Suprapubic skin (tissue), 4 donors: ENCODE data around the gene CALN1. TPM values are rescaled to one million over a fixed set of nuclear protein-coding genes. Genes with fewer than 3 reads are reported as not detected.
"Not testable (repeated sequence)": the region's sequence is repeated elsewhere in the genome, so short reads cannot be mapped to it uniquely, and the experiment has no call there.

Source experiments
- DNase-seq, 2 donors: peaks; one replicate each; pipeline ENCODE4 v3.0.0-alpha.2; 2019; ENCODE audit warnings: low spot score in 2 of 2
- H3K27ac ChIP-seq: fragments of 200-600 bp; sonication (generic); one replicate; pipeline ENCODE4 v1.5.1; 2019
- H3K27me3 ChIP-seq: fragments of 200-600 bp; sonication (generic); one replicate; pipeline ENCODE4 v1.5.1; 2019
- H3K36me3 ChIP-seq: fragments of 200-600 bp; sonication (generic); one replicate; pipeline ENCODE4 v1.5.1; 2019
- H3K4me1 ChIP-seq: fragments of 200-600 bp; sonication (generic); one replicate; pipeline ENCODE4 v1.5.1; 2019
- H3K4me3 ChIP-seq: fragments of 200-600 bp; sonication (generic); one replicate; pipeline ENCODE4 v1.5.1; 2019; ENCODE audit warnings: mild to moderate bottlenecking
- H3K9me3 ChIP-seq: fragments of 200-600 bp; sonication (generic); one replicate; pipeline ENCODE4 v1.5.1; 2019
- EP300 ChIP-seq: sonication (generic); formaldehyde crosslinking; IDR thresholded peaks from one replicate; pipeline ENCODE4 v1.6.1; 2017; ENCODE audit warnings: antibody characterized with exemption
- POLR2A ChIP-seq, 2 donors: fragments of 450-650 bp; IDR thresholded peaks; one replicate each; pipeline ENCODE4 v1.6.1; 2017; ENCODE audit warnings: antibody characterized with exemption in 2 of 2, mild to moderate bottlenecking in 2 of 2, moderate library complexity in 2 of 2
- POLR2AphosphoS5 ChIP-seq, 3 donors: sonication (generic); formaldehyde crosslinking; IDR thresholded peaks; one replicate each; pipeline ENCODE4 v1.6.1; 2017; ENCODE audit warnings: antibody characterized with exemption in 3 of 3
- WGBS: methylation state at CpG from one replicate; pipeline ENCODE4 v1.1.5; 2018; 5-methylcytosine and 5-hydroxymethylcytosine counted together
- total RNA-seq, 4 donors: library from RNA; depleted of rRNA; stranded (reverse); fragments of >200 nt; gene quantifications; one replicate each; pipeline ENCODE4 v1.1.0, GENCODE V29; 2016
- TF ChIP-seq, protein P1 (sequence below), 2 donors: fragments of 200-600 bp in 1 of 2; fragments of 450-650 bp in 1 of 2; sonication (generic) in 1 of 2; IDR thresholded peaks; one replicate each; pipeline ENCODE4 v1.5.1; 2016 to 2019; ENCODE audit warnings: antibody characterized with exemption in 2 of 2, mild to moderate bottlenecking in 1 of 2, moderate library complexity in 1 of 2

CALN1 gene
- total RNA-seq, 4 donors from 2014 or later = 0.91 to 10.0 (median 3.9) TPM

DNA sequence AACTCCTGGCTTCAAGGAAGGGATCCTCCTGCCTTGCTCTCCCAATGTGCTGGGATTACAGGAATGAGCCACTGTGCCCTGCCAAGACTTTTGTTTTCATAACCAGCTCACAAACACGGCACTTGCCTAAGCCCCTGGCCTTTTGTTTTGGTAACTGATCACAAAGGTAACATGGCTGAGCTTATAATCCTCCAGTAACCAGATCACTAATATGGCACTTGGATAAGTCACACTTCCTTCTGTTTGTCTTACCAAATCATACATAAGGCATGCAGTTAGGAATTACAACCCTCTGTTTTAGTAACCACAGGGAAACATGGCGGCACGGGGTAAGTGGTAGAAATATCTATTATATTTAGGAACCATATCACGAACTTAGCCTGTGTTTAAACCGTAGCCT is 577.1 kb downstream of the CALN1 start:
- H3K4me1 ChIP-seq = no peaks in the 10 kb centered on the region
- TF ChIP-seq, protein P1, sequence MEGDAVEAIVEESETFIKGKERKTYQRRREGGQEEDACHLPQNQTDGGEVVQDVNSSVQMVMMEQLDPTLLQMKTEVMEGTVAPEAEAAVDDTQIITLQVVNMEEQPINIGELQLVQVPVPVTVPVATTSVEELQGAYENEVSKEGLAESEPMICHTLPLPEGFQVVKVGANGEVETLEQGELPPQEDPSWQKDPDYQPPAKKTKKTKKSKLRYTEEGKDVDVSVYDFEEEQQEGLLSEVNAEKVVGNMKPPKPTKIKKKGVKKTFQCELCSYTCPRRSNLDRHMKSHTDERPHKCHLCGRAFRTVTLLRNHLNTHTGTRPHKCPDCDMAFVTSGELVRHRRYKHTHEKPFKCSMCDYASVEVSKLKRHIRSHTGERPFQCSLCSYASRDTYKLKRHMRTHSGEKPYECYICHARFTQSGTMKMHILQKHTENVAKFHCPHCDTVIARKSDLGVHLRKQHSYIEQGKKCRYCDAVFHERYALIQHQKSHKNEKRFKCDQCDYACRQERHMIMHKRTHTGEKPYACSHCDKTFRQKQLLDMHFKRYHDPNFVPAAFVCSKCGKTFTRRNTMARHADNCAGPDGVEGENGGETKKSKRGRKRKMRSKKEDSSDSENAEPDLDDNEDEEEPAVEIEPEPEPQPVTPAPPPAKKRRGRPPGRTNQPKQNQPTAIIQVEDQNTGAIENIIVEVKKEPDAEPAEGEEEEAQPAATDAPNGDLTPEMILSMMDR (IDR thresholded peaks at IDR 0.05) = no peak
- TF ChIP-seq EP300 (no peak), POLR2A (IDR thresholded peaks at IDR 0.05) (no peak), POLR2AphosphoS5 (IDR thresholded peaks at IDR 0.05) (no peak)
- no peak overlapping the region for H3K4me3 ChIP-seq
- no peaks in the 10 kb centered on the region for H3K36me3 ChIP-seq
- H3K9me3 ChIP-seq = no peaks in the 10 kb centered on the region
- no peak overlapping the region for H3K27ac ChIP-seq
- no peaks in the 10 kb centered on the region for H3K27me3 ChIP-seq
- no peak for DNase-seq
- 88% methylated on average over 5 of the region's 5 CpGs for WGBS

DNA sequence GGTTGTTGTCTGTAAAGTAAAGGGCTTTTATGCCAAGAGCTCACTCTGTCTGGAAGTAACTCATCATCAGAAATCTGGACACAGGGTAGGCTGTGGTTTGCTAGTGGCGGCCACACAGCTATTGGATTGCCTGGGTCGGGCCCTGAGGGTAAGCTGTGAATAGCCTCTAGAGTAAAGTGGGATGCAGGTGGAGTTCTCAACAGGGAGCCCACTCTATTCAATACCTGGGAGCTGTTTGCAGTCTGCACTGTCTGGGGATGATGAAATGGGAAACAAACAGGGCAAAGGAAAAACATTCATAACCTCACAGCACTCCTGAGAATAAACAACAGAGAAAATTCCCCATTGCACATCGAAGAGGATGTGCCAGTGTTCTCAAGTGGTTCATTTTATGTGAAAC is 582.6 kb downstream of the CALN1 start:
- no peaks in the 10 kb centered on the region for H3K27me3 ChIP-seq
- H3K4me1 ChIP-seq = no peaks in the 10 kb centered on the region
- H3K4me3 ChIP-seq = no peak overlapping the region
- no peaks in the 10 kb centered on the region for H3K9me3 ChIP-seq
- DNase-seq = no peak
- no peaks in the 10 kb centered on the region for H3K36me3 ChIP-seq
- H3K27ac ChIP-seq = no peak overlapping the region
- TF ChIP-seq POLR2AphosphoS5 (IDR thresholded peaks at IDR 0.05) = no peak
- no peak for TF ChIP-seq POLR2A (IDR thresholded peaks at IDR 0.05)
- no peak for TF ChIP-seq EP300
- TF ChIP-seq, protein P1 (IDR thresholded peaks at IDR 0.05) = no peak
- WGBS = 66% methylated on average over 3 of the region's 3 CpGs

DNA sequence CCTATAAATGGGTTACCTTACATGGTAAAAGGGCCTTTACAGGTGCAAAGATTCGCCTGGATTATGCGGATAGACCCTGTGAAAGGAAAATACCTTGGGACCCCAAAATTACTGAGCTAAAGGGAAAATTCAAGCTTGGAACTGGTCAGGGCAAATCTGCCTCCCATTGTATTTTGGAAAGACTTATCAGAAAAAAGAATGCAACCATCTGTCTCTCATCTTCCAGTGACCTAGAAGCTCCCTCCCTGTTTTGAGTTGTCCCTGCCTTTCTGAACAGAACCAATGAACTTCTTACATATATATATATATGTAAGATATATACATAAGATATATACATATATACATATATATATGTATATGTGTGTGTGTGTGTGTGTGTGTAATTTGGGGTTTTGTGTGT is 583.8 kb downstream of the CALN1 start:
- H3K36me3 ChIP-seq = no peaks in the 10 kb centered on the region
- no peaks in the 10 kb centered on the region for H3K27me3 ChIP-seq
- no peak overlapping the region for H3K27ac ChIP-seq
- no peak for DNase-seq
- no peaks in the 10 kb centered on the region for H3K4me1 ChIP-seq
- H3K9me3 ChIP-seq = no peaks in the 10 kb centered on the region
- WGBS = 92% methylated on average over 2 of the region's 2 CpGs
- no peak for TF ChIP-seq POLR2A (IDR thresholded peaks at IDR 0.05)
- no peak for TF ChIP-seq EP300
- TF ChIP-seq POLR2AphosphoS5 (IDR thresholded peaks at IDR 0.05) = no peak
- TF ChIP-seq, protein P1 (IDR thresholded peaks at IDR 0.05) = no peak
- no peak overlapping the region for H3K4me3 ChIP-seq

DNA sequence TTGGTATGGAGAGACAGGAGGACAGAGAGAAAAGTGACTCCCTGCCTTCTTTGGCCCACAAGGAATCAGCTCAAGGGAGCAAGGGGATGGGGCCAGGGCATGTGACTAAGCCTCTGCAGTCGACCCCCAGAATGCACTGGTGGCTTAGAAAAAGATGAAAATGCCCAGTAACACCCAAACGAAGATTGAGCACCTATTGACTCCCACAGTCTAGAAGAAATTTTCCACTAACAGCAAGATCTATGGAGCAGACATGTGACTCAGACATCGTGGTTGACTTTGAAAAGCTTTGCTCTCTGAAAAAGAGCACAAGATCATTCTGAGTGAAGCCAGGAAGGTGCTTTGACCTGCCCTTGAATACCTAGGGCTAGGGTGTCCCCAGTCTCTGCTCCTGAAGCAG is 586.0 kb downstream of the CALN1 start:
- Histone ChIP-seq H3K36me3 (no peaks in the 10 kb centered on the region), H3K27me3 (no peaks in the 10 kb centered on the region), H3K27ac (no peak overlapping the region), H3K9me3 (no peaks in the 10 kb centered on the region), H3K4me3 (no peak overlapping the region), H3K4me1 (no peaks in the 10 kb centered on the region)
- DNase-seq = no peak
- WGBS = 59% methylated on average over 3 of the region's 3 CpGs
- no peak for TF ChIP-seq POLR2AphosphoS5 (IDR thresholded peaks at IDR 0.05)
- no peak for TF ChIP-seq EP300
- TF ChIP-seq POLR2A (IDR thresholded peaks at IDR 0.05) = no peak
- TF ChIP-seq, protein P1 (IDR thresholded peaks at IDR 0.05) = no peak

DNA sequence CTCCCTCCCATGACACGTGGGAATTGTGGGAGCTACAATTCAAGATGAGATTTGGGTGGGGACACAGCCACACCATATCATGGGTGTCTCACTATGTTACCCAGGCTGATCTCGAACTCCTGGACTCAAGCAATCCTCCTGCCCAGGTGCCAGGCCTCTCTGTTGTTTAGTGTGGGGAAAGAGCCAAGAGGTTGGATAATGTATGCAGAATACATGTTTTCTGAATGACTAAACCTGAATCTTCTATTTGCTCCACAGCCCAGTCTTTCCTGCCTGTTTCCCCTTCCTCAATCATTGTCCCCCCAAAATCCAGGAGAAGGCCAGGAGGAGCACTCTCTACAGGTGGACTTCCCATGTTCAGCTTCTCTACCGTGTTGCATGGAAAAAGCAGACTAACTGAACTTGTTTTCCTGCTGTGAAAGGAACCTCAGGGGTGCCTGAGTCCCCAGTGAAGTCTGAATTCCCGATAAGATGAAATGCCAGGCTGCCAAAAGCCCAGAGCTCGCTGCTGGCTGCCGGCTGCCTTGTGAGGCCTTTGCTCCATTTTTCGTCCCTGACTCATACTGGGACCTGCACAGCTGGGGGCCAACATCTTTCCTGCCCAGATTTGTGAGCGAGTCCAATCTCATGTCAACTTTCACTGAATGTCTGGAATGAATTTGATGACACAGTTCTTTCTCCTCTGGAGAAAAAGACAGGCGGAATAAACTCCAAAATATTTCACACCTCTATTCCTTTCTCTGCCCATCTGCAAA is 588.0 kb downstream of the CALN1 start:
- TF ChIP-seq POLR2A (IDR thresholded peaks at IDR 0.05) = no peak
- no peak for TF ChIP-seq EP300
- TF ChIP-seq, protein P1 (IDR thresholded peaks at IDR 0.05) = no peak
- no peak for TF ChIP-seq POLR2AphosphoS5 (IDR thresholded peaks at IDR 0.05)
- Histone ChIP-seq H3K36me3 (no peaks in the 10 kb centered on the region), H3K4me1 (no peaks in the 10 kb centered on the region), H3K27ac (no peak overlapping the region), H3K27me3 (no peaks in the 10 kb centered on the region), H3K4me3 (no peak overlapping the region), H3K9me3 (no peaks in the 10 kb centered on the region)
- 55% methylated on average over 9 of the region's 9 CpGs for WGBS
- DNase-seq = no peak

DNA sequence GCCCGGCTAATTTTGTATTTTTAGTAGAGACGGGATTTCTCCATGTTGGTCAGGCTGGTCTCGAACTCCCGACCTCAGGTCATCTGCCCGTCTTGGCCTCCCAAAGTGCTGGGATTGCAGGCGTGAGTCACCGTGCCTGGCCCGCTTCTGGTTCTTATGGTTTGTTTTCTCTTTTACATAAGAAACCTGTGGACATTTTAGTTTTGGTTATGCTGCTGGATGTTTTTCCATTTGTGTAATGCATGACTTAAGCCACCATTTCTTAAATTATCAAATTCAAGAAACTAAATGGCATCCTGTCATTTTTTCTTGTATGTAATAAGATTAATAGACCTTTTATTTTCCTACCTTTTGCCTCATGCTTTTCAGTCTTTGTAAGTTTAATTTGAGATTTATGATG is 589.7 kb downstream of the CALN1 start:
- H3K4me1 ChIP-seq, H3K36me3 ChIP-seq, H3K27me3 ChIP-seq, DNase-seq, H3K4me3 ChIP-seq, H3K27ac ChIP-seq, H3K9me3 ChIP-seq: not testable (repeated sequence)
- 96% methylated on average over 8 of the region's 8 CpGs for WGBS
